Epidermal melanocyte (primary cell): Measurements from ENCODE around the gene TEX28.
A peak's percentile ranks its signal among the peaks of the same experiment; 100 is the strongest.
"Not testable (repeated sequence)": the region's sequence is repeated elsewhere in the genome, so short reads cannot be mapped to it uniquely, and the experiment has no call there.

Source experiments
- DNase-seq: peaks from one replicate; pipeline ENCODE4 v3.0.0; 2011; ENCODE audit warnings: low spot score; ENCODE audit not compliant: insufficient read length

Gene TEX28

DNA sequence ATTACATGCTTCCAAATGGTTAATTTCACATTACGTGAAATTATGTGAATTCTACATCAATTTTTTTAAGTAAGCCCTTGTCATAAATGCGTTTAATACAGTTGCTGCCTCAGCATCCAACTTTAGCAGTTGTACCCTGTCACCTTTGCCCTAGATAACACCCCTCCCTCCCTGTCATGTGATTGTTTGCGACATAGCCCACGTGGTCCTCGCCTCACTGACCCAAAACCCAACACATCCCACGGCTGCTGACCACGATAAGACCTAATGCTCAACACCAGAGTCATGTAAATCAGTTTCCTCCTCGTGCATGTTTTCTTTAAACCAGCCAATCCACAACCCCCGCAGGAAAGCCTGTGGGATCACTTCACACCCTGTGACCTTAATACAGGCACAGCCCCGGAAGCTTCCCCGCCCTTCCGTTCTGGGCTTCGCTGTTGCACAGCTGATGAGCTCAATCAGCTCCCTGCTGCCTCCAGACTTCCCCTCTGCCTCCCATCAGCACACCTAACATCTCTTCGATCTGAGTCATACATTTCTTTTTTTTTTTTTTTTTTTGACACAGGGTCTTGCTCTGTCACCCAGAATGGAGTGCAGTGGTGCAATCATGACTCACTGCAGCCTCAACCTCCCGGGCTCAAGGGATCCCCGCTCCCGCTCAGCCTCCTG, 47.4 kb downstream of the TEX28 start:
- DNase-seq: not testable (repeated sequence)

DNA sequence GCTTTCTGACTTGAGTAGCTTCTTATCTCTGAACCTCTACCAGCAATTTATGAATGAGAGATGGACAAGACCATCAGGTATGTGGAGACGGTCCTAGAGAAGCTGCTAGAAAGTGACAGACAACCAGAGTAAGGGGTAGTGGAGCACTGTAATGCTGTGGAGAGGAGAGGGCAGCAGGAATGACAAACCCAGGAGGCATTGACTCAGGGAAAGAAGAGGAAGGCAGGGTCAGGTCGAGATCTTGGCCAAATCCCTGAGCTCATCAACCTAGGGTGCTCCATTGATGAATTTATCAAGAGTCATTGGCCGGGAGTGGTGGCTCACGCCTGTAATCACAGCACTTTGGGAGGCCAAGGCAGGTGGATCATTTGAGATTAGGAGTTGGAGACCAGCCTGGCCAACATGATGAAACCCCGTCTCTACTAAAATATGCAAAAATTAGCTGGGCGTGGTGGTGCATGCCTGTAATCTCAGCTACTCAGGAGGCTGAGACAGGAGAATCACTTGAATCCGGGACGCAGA, 54.9 kb downstream of the TEX28 start:
- peak; percentile 15 for DNase-seq

DNA sequence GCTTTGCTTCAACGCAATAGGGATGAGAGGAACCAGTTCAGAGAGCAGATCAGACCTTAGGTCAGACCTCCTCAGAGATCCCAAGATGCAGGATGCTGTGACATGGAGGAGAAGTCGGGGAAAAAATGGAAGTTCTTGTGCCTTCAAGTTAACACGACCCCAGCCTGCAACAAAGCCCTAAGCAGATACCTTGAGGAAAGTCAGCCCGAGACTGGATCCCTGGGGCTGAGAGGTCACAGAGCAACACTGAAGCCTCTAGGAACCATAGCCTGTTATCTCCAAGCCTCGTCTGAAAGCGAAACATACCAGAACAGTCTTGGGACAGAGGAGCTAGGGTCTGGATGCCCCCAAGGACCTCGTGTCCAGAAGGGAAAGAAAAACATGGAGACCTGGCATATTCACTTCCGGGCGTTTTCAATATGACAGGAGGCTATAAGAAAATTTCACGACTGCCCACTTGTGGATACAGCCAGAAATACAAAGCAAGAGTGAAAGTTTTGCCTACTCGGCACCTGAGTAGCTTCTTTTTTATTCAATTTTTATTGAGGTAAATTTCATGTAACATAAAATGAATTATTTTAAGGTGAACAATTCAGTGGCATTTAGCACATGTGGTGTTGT, 55.9 kb downstream of the TEX28 start:
- DNase-seq: not testable (repeated sequence)

DNA sequence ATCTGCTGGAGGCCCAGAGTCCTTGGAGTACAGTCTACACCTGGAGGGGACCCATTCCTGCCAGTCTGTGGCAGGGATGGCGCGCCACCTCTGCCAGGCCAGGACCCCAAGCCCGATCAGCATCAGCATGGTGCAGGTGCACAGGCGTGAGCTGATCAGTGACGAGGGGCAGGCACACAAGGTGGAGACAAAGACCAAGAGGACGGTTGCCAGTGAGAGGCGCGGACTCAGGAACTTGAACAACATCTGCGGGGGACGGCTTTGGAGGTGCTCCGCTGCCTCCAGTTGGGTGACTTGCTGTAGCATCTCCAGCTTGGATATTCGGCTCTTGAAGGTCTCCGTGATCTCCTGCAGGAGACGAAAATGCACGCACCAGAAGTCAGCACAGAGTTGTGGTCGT, 61.3 kb downstream of the TEX28 start:
- DNase-seq: not testable (repeated sequence)

DNA sequence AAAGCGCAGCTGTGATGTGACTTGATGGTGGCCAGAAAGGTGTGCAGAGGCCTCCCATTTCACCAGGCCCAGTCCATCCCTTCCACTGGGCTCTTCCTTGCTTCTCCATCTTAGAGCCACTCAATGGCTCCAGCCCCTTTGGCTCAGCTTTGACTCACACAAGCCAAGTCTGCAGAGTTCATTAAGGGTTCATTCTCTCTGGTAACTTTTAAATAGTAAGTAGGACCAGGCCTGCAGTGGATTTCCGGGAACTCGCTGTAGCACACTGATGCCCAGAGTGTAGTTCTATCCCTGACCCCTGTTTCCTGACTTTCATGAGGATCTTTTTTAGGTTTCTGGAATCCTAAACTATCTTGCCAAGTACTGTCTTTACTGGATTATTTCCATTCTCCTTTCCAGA, 63.5 kb downstream of the TEX28 start:
- DNase-seq: not testable (repeated sequence)

DNA sequence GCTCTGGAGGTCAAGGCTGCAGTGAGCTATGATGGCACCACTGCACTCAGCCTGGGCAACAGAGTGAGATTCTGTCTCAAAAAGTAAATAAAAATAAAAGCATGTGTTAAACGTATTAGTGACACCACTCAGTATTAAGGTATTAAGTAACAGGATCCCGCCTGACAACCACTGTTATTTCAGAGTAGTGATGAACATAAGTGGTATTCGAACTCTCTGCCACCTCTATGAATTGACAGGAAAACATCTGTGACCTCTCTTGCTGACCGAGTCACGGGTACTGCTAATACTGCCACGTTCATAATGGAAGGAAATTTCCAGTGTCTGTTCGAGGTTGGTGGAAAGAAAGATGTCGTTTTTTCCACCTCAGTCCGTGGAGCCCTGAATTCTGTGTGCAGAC, 68.2 kb downstream of the TEX28 start:
- not testable (repeated sequence) for DNase-seq

DNA sequence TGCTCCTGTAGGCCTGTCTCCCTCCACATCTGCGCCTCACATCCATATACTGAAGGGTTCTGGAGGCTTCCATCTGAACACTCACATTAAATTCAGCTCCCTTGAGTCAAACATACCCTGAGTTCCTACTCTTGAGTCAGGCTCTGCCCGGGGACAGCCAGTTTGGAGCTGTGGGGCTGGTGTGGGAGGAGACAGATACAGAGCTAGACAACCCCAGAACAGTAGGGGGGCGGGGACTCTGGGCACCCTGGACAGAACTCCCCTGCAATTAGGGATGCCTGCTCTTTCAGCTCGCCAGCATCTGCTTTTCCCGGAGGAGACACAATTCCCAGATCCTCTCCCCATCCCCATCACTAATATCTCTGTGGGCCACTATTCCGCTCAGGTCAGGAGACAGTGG, 69.6 kb downstream of the TEX28 start:
- not testable (repeated sequence) for DNase-seq
